Measurements from ENCODE around the gene SMARCAD1.

SMARCAD1 gene

DNA sequence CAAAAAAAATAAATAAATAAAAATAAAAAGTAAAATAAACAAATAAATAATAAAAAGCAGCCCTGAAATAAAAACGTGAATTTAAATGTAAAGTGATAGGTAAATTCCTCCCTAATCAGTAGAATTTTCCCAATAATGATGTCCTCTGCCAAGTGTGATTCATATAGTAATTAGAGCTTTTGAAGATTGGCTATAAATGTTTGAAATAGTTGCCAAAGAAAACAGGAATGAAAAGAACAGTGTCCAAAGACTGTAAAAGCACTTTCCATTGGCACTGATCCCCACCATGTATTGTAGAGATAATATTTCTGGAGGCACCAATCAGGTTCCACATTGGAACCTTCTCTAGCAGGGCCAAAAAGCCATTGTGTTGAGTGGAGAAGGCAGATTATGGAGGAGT lies 25.9 kb upstream of the SMARCAD1 start:
- Histone ChIP-seq H3K4me3 (ENCODE audit: low read depth in 1 of 2, low read length in 1 of 2) (no peak overlapping the region), H3K4me1 (ENCODE audit: control insufficient read depth in 1 of 2, insufficient read depth in 1 of 2, low read depth in 1 of 2, low read length in 1 of 2) (no peaks in the 10 kb centered on the region)
- TF ChIP-seq, protein P1, sequence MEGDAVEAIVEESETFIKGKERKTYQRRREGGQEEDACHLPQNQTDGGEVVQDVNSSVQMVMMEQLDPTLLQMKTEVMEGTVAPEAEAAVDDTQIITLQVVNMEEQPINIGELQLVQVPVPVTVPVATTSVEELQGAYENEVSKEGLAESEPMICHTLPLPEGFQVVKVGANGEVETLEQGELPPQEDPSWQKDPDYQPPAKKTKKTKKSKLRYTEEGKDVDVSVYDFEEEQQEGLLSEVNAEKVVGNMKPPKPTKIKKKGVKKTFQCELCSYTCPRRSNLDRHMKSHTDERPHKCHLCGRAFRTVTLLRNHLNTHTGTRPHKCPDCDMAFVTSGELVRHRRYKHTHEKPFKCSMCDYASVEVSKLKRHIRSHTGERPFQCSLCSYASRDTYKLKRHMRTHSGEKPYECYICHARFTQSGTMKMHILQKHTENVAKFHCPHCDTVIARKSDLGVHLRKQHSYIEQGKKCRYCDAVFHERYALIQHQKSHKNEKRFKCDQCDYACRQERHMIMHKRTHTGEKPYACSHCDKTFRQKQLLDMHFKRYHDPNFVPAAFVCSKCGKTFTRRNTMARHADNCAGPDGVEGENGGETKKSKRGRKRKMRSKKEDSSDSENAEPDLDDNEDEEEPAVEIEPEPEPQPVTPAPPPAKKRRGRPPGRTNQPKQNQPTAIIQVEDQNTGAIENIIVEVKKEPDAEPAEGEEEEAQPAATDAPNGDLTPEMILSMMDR (IDR thresholded peaks at IDR 0.05) = no peak

DNA sequence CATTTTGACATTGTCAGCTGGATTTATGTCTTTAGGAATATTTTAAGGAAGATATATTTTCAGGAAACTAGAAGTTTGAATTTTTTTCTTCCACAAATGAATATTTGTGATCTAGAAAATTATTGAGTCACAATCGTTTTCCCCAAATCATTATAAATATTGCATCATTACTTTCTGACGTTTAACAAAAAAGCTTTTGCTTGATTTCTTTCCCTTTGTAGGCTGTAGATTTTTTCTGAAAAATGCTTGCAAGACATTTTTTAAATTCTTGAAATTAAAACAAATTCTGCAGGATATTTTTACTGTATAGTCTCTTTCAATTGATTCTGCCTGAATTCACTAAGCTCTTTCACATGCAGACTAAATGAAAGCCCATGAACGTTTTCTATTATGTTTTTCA lies 4.9 kb upstream of the SMARCAD1 start:
- Histone ChIP-seq H3K27ac (no peak overlapping the region), H3K4me3 (ENCODE audit: low read depth in 1 of 2, low read length in 1 of 2) (no peak overlapping the region), H3K9me3 (no peaks in the 10 kb centered on the region), H3K36me3 (no peaks in the 10 kb centered on the region), H3K27me3 (peaks cover 13% of the 10 kb centered on the region), H3K4me1 (ENCODE audit: control insufficient read depth in 1 of 2, insufficient read depth in 1 of 2, low read depth in 1 of 2, low read length in 1 of 2) (no peaks in the 10 kb centered on the region)
- TF ChIP-seq, protein P1 (IDR thresholded peaks at IDR 0.05) = no peak

More for the DNA sequence above, 25.9 kb upstream of the SMARCAD1 start:
- H3K27me3 ChIP-seq = no peaks in the 10 kb centered on the region
- no peaks in the 10 kb centered on the region for H3K9me3 ChIP-seq
- no peak overlapping the region for H3K27ac ChIP-seq
- H3K36me3 ChIP-seq = no peaks in the 10 kb centered on the region

DNA sequence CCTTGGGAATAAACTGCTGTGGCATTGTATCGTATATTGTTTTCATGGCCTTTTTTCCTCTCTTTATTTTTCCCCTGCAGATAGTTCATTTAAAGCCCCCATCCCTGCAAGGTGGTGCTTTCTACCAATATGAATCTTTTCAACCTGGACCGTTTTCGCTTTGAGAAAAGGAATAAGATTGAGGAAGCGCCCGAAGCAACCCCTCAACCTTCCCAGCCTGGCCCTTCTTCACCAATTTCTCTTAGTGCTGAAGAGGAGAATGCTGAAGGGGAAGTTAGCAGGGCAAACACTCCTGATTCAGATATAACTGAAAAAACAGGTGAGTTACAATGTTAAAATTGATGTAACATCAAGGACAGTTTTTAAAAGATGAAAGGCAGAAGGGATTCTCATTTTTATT lies 601 bp downstream of the SMARCAD1 start:
- peaks cover 7 to 10% of the 10 kb centered on the region in 2 experiments for H3K4me1 ChIP-seq (ENCODE audit: control insufficient read depth in 1 of 2, insufficient read depth in 1 of 2, low read depth in 1 of 2, low read length in 1 of 2)
- TF ChIP-seq, protein P1 (IDR thresholded peaks at IDR 0.05) = no peak
- no peaks in the 10 kb centered on the region for H3K9me3 ChIP-seq
- no peaks in the 10 kb centered on the region for H3K36me3 ChIP-seq
- H3K4me3 ChIP-seq (ENCODE audit: low read depth in 1 of 2, low read length in 1 of 2) = peak overlapping the region; percentile 78 to 86
- peak overlapping the region; percentile 70 for H3K27ac ChIP-seq
- no peaks in the 10 kb centered on the region for H3K27me3 ChIP-seq

DNA sequence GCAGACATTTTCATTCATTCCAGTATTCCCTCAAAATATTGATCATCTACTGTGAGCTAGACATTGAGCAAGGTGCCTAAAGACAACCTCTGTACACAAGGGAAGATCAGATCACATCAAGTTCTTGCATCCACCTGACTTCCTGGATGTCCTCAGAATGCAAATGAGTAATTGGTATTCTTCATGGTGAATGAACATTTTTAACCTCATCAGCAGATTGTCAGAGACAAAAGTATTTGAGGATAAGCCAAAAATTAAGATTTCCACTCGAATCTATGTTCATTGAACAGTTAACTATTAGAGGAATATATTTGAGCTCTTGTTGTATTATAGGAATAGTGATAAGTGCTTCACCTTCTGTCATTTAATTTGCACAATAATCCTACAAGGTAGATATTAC lies 1.3 kb downstream of the SMARCAD1 start:
- H3K4me1 ChIP-seq (ENCODE audit: control insufficient read depth in 1 of 2, insufficient read depth in 1 of 2, low read depth in 1 of 2, low read length in 1 of 2) = peaks cover 7 to 10% of the 10 kb centered on the region in 2 experiments
- no peak overlapping the region for H3K27ac ChIP-seq
- H3K4me3 ChIP-seq (ENCODE audit: low read depth in 1 of 2, low read length in 1 of 2) = no peak overlapping the region
- TF ChIP-seq, protein P1 (IDR thresholded peaks at IDR 0.05) = no peak
- H3K36me3 ChIP-seq = no peaks in the 10 kb centered on the region
- H3K9me3 ChIP-seq = no peaks in the 10 kb centered on the region
- no peaks in the 10 kb centered on the region for H3K27me3 ChIP-seq

DNA sequence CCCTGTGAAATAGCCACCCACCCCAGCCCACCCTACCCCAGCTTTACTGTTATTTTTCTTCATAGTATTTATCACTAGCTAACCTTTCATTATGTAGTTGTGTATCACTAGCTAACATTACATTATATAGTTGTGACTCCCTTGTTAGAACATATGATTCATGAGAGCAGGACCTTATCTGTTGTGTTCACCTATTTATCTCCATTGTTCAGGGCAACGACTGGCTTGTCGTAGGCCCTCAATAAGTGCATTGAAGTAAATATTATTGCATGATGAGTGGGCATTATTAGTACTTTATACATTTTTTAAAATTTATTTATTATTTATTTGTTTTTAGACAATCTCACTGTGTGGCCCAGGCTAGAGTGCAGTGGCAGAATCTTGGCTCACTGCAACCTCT lies 4.2 kb downstream of the SMARCAD1 start:
- H3K27ac ChIP-seq = no peak overlapping the region
- H3K4me3 ChIP-seq (ENCODE audit: low read depth in 1 of 2, low read length in 1 of 2) = no peak overlapping the region
- H3K36me3 ChIP-seq = no peaks in the 10 kb centered on the region
- TF ChIP-seq, protein P1 (IDR thresholded peaks at IDR 0.05) = no peak
- no peaks in the 10 kb centered on the region for H3K27me3 ChIP-seq
- H3K4me1 ChIP-seq (ENCODE audit: control insufficient read depth in 1 of 2, insufficient read depth in 1 of 2, low read depth in 1 of 2, low read length in 1 of 2) = peaks cover 7 to 10% of the 10 kb centered on the region in 2 experiments
- no peaks in the 10 kb centered on the region for H3K9me3 ChIP-seq

All from neutrophil (primary cell).